WERI-Rb-1 (cell line): ENCODE data around the gene DNAJC8.

Source experiments
- DNase-seq: peaks from one replicate; pipeline ENCODE4 v3.0.0-alpha.2; 2020
- H3K27ac ChIP-seq: fragments of 250-450 bp; sonication (Bioruptor Pico); 2 replicates; pipeline ENCODE4 v1.5.1; 2020; ENCODE audit warnings: mild to moderate bottlenecking, moderate library complexity
- H3K27me3 ChIP-seq: fragments of 250-450 bp; sonication (Bioruptor Pico); 2 replicates; pipeline ENCODE4 v1.5.1; 2021; ENCODE audit warnings: mild to moderate bottlenecking, low read depth, moderate library complexity; ENCODE audit not compliant: insufficient read depth, severe bottlenecking
- H3K36me3 ChIP-seq: fragments of 250-450 bp; sonication (Bioruptor Pico); 2 replicates; pipeline ENCODE4 v1.5.1; 2020; ENCODE audit warnings: mild to moderate bottlenecking, moderate library complexity
- H3K4me3 ChIP-seq: 2 replicates; pipeline ENCODE4 v1.5.1; 2011; ENCODE audit warnings: low read depth, mild to moderate bottlenecking, control low read depth, low read length
- H3K9me3 ChIP-seq: fragments of 250-450 bp; sonication (Bioruptor Pico); 2 replicates; pipeline ENCODE4 v1.5.1; 2021; ENCODE audit warnings: mild to moderate bottlenecking, moderate library complexity; ENCODE audit not compliant: severe bottlenecking
- TF ChIP-seq, protein P1 (sequence below): IDR thresholded peaks from 2 replicates; pipeline ENCODE4 v1.5.1; 2011; ENCODE audit warnings: low read depth, mild to moderate bottlenecking, control low read depth, inconsistent platforms, low read length

The DNAJC8 gene

DNA sequence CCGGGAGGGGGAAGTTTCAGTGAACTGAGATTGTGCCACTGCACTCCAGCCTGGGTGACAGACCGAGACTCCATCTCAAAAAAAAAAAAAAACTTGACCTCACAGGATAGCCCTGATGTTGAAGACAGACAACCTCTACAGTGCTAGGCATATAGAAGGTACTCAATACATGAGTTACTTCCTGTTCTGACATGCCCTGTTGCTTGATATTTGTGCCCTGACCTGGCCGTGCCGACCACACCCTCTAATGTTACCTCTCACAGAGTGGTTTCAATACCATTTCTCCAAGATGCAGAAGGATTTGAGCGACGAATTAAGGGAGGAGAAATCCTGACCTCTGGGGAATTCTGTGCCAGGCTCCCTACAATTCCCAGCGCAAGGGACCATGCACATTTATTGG lies 61.6 kb downstream of the DNAJC8 start:
- Histone ChIP-seq H3K9me3 (no peaks in the 10 kb centered on the region), H3K27ac (no peak overlapping the region), H3K36me3 (no peaks in the 10 kb centered on the region), H3K27me3 (no peaks in the 10 kb centered on the region), H3K4me3 (no peak overlapping the region)
- DNase-seq = no peak
- TF ChIP-seq, protein P1, sequence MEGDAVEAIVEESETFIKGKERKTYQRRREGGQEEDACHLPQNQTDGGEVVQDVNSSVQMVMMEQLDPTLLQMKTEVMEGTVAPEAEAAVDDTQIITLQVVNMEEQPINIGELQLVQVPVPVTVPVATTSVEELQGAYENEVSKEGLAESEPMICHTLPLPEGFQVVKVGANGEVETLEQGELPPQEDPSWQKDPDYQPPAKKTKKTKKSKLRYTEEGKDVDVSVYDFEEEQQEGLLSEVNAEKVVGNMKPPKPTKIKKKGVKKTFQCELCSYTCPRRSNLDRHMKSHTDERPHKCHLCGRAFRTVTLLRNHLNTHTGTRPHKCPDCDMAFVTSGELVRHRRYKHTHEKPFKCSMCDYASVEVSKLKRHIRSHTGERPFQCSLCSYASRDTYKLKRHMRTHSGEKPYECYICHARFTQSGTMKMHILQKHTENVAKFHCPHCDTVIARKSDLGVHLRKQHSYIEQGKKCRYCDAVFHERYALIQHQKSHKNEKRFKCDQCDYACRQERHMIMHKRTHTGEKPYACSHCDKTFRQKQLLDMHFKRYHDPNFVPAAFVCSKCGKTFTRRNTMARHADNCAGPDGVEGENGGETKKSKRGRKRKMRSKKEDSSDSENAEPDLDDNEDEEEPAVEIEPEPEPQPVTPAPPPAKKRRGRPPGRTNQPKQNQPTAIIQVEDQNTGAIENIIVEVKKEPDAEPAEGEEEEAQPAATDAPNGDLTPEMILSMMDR = no peak

DNA sequence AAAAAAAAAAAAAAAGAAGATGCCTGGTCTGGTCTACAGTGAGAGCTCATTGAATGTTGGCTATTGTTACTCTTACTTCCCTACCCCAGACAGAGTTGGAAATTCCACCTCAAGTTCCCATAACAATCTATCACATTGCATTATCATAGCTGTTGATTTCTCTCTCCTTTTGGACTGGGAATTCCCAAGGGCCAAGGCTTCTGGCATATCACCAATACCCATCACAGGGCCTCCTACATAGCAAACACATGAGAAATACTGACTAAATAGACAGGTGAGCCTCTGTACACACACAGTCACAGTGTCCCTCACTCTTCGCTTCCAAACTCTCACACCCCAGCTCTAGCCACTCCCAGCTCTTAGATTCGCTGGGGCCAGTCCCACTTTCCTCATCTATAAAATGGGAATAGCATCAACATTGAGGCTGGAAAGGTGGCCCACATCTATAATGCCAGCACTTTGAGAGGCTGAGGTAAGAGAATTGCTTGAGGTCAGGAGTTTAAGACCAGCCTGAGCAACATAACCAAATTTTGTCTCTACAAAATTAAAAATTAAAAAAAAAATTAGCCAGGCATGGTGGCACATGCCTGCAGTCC lies 62.7 kb downstream of the DNAJC8 start:
- Histone ChIP-seq H3K36me3 (no peaks in the 10 kb centered on the region), H3K9me3 (no peaks in the 10 kb centered on the region), H3K4me3 (no peak overlapping the region), H3K27ac (no peak overlapping the region), H3K27me3 (no peaks in the 10 kb centered on the region)
- DNase-seq = no peak
- TF ChIP-seq, protein P1 = no peak

DNA sequence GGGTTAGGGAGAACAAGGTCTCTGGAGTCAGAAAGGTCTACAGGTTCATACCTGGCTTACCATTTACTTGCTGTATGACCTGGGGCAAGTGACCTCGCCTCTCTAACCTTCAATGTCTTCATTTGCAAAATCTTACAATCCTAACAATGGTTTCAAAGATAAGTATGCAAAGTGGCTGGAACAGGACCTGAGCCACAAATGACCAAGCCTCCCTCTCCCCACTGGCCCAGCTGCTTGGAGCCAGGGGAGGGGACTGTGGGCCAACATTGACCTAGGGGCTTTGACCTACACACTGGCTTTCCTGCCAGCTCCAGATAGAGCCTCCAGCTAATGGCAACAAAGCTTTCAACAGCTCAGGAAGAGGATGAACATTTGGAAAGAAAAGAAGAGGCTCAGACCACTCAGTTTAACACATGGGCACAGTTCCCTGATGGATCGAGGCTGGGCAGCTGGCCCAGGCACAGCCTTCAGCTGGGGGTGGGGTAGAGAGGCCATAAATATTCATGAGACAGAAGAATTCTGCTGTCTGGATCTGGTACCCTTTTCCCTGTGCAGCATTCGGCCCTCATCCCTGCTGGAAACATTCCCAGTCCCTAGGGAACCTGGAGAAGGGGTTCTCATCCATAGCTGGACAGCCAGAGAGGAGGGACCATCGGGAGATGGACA lies 69.2 kb downstream of the DNAJC8 start:
- Histone ChIP-seq H3K27ac (no peak overlapping the region), H3K27me3 (no peaks in the 10 kb centered on the region), H3K9me3 (no peaks in the 10 kb centered on the region), H3K4me3 (no peak overlapping the region), H3K36me3 (no peaks in the 10 kb centered on the region; the same call in 1 of the 2 replicates)
- DNase-seq = no peak
- TF ChIP-seq, protein P1 = no peak

DNA sequence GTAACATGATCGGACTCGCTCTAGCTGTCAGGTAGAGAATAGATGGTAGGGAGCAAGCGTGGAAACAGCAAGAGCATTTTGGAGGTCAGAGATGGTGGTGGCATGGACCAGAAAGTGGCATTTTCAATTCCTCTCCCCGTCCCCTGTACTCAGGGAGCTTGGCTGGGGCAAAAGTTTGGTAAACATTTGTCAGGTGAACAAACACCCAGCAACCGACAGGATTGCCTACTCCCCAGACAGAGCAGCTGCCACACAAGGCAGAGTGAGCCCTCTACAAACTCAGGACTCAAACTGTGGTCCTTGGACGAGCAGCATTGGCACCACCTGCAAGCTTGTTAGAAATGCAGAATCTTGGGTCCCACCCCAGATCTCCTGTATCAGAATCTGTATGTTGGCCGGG lies 70.7 kb downstream of the DNAJC8 start:
- H3K36me3 ChIP-seq = no peaks in the 10 kb centered on the region; the same call in 1 of the 2 replicates
- TF ChIP-seq, protein P1 = no peak
- H3K4me3 ChIP-seq = no peak overlapping the region
- H3K9me3 ChIP-seq = no peaks in the 10 kb centered on the region
- H3K27me3 ChIP-seq = no peaks in the 10 kb centered on the region
- H3K27ac ChIP-seq = no peak overlapping the region
- no peak for DNase-seq

DNA sequence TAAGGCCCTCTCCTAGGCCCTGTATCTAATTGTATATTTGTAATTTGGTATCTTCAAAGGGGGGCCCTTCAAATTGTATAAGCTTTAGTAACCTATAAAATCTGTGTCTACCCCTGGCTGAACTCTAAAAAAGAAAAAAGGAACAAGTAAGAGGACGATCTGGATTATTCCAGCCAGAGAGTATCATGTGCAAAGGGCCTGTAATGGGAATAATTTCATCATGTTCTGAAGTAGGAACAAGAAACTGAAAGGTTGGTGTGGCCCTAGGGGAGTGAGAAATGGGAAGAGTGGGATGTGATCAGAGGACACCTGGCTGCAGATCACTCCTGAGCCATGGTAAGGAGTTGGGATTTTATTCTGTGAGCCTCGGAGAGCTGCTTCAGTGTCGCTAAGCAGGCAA lies 71.1 kb downstream of the DNAJC8 start:
- H3K4me3 ChIP-seq = no peak overlapping the region
- no peaks in the 10 kb centered on the region; the same call in 1 of the 2 replicates for H3K36me3 ChIP-seq
- DNase-seq = no peak
- no peaks in the 10 kb centered on the region for H3K9me3 ChIP-seq
- H3K27ac ChIP-seq = no peak overlapping the region
- TF ChIP-seq, protein P1 = no peak
- H3K27me3 ChIP-seq = no peaks in the 10 kb centered on the region
